ENCODE results near the gene BBS7.

GRCh38 chr4:121846662-121847061, 23.6 kb downstream of the BBS7 start:
- no peak for TF ChIP-seq SP1 (CRISPR knock-in tag; conservative IDR thresholded peaks at IDR 0.05)
- no peak for TF ChIP-seq ZNF532 (CRISPR knock-in tag; IDR thresholded peaks at IDR 0.05; ENCODE audit: borderline replicate concordance)
- TF ChIP-seq, protein P1, sequence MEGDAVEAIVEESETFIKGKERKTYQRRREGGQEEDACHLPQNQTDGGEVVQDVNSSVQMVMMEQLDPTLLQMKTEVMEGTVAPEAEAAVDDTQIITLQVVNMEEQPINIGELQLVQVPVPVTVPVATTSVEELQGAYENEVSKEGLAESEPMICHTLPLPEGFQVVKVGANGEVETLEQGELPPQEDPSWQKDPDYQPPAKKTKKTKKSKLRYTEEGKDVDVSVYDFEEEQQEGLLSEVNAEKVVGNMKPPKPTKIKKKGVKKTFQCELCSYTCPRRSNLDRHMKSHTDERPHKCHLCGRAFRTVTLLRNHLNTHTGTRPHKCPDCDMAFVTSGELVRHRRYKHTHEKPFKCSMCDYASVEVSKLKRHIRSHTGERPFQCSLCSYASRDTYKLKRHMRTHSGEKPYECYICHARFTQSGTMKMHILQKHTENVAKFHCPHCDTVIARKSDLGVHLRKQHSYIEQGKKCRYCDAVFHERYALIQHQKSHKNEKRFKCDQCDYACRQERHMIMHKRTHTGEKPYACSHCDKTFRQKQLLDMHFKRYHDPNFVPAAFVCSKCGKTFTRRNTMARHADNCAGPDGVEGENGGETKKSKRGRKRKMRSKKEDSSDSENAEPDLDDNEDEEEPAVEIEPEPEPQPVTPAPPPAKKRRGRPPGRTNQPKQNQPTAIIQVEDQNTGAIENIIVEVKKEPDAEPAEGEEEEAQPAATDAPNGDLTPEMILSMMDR (IDR thresholded peaks at IDR 0.05) = no peak
- no peak for TF ChIP-seq CREB1 (CRISPR knock-in tag; IDR thresholded peaks at IDR 0.05)
- no peak for TF ChIP-seq EMX1 (CRISPR knock-in tag; IDR thresholded peaks at IDR 0.05)
- TF ChIP-seq NFYB (CRISPR knock-in tag; conservative IDR thresholded peaks at IDR 0.05; ENCODE audit: low read depth) = no peak
- TF ChIP-seq MAX (CRISPR knock-in tag; IDR thresholded peaks at IDR 0.05) = no peak
- TF ChIP-seq ATF1 (CRISPR knock-in tag; IDR thresholded peaks at IDR 0.05) = no peak
- TF ChIP-seq NFE2L1 (CRISPR knock-in tag; IDR thresholded peaks at IDR 0.05) = no peak
- TF ChIP-seq, protein P2, sequence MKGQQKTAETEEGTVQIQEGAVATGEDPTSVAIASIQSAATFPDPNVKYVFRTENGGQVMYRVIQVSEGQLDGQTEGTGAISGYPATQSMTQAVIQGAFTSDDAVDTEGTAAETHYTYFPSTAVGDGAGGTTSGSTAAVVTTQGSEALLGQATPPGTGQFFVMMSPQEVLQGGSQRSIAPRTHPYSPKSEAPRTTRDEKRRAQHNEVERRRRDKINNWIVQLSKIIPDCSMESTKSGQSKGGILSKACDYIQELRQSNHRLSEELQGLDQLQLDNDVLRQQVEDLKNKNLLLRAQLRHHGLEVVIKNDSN (CRISPR knock-in tag; IDR thresholded peaks at IDR 0.05) = no peak

Data from WTC11 (cell line).